ENCODE results near the gene ACAP1. TPM values are rescaled to one million over a fixed set of nuclear protein-coding genes. Genes with fewer than 3 reads are reported as not detected.
A peak's percentile ranks its signal among the peaks of the same experiment; 100 is the strongest.
"Not testable (repeated sequence)": the region's sequence is repeated elsewhere in the genome, so short reads cannot be mapped to it uniquely, and the experiment has no call there.

Gene ACAP1
- total RNA-seq, 5 donors from 2014 or later (not counting 1 experiment from before 2014, with no cell fraction given): 531 to 781 (median 649) TPM

- no peak for DNase-seq
- no peaks in the 10 kb centered on the region for H3K27me3 ChIP-seq (replicated peaks in 1 of 2; ENCODE audit: control insufficient read depth in 2 of 2, extremely low read depth in 1 of 2, insufficient read depth in 2 of 2, low read length in 1 of 2)
- peaks cover 14 to 65% of the 10 kb centered on the region in 2 experiments for H3K4me1 ChIP-seq (ENCODE audit: control insufficient read depth in 1 of 2, extremely low read depth in 1 of 2, insufficient read depth in 2 of 2, low read length in 2 of 2)
- CTCF ChIA-PET: no interaction called here
- Mint-ChIP-seq H3K36me3 (no peaks in the 10 kb centered on the region), H3K27ac (peak overlapping the region; percentile 63 to 98), H3K9me3 (no peaks in the 10 kb centered on the region), H3K4me3 (peak overlapping the region; percentile 94 to 95 (median 94)), H3K4me1 (peaks cover 47 to 59% (median 56%) of the 10 kb centered on the region in 3 donors), H3K27me3 (no peaks in the 10 kb centered on the region)
- H3K9me3 ChIP-seq: no peaks in the 10 kb centered on the region
- peak overlapping the region; percentile 90 for H3K27ac ChIP-seq (ENCODE audit: low read length)
- WGBS (ENCODE audit: insufficient coverage): 79% methylated on average over 11 of the region's 13 CpGs
- peak overlapping the region; percentile 36 to 99 for H3K4me3 ChIP-seq (ENCODE audit: control insufficient read depth in 1 of 2, extremely low read depth in 1 of 2, low read length in 1 of 2)
- POLR2A ChIA-PET: interaction anchor here in 1 of 2 donors (1.1 kb wide), 1 partner anchor 20 kb away, joined by 3 read pairs; no protein-coding TSS in a partner anchor
- H3K36me3 ChIP-seq (ENCODE audit: control insufficient read depth in 2 of 2, extremely low read depth in 1 of 2, insufficient read depth in 1 of 2, low read length in 1 of 2): peaks cover 5 to 15% of the 10 kb centered on the region in 2 donors
- no peak for ATAC-seq (replicated peaks in 1 of 4)
Measured at GRCh38 chr17:7330638-7331015, 5.7 kb upstream of the ACAP1 start.

DNA sequence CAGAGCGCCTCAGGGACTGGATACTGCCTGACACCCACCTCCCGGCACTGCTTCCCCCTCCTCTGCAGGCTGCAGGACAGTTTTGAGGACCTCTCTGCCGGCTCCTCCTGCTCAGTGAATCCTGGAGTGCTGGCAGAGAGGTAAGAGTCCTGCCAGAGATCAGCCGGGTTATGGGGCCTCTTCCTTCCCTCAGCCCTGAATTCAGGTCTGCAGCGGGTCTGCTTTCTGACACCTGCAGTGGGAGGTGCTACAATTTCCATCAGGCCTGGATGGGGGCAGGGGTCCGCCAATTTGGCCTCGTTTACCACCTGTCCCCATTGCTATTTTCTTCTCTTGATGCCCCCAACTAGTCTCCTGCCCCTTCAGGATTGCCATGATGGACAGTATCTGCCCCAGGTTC is 4.2 kb upstream of the ACAP1 start:
- Histone ChIP-seq H3K36me3 (ENCODE audit: control insufficient read depth in 2 of 2, extremely low read depth in 1 of 2, insufficient read depth in 1 of 2, low read length in 1 of 2) (peaks cover 1% of the 10 kb centered on the region in 2 donors), H3K4me1 (ENCODE audit: control insufficient read depth in 1 of 2, extremely low read depth in 1 of 2, insufficient read depth in 2 of 2, low read length in 2 of 2) (peaks cover 19 to 75% of the 10 kb centered on the region in 2 experiments), H3K27me3 (replicated peaks in 1 of 2; ENCODE audit: control insufficient read depth in 2 of 2, extremely low read depth in 1 of 2, insufficient read depth in 2 of 2, low read length in 1 of 2) (no peaks in the 10 kb centered on the region), H3K9me3 (no peaks in the 10 kb centered on the region), H3K4me3 (ENCODE audit: control insufficient read depth in 1 of 2, extremely low read depth in 1 of 2, low read length in 1 of 2) (peak overlapping the region in 1 of 2 donors; percentile 49), H3K27ac (ENCODE audit: low read length) (peak overlapping the region; percentile 47)
- ATAC-seq (replicated peaks in 1 of 4) (no peak), DNase-seq (no peak)
- Mint-ChIP-seq H3K9me3 (no peaks in the 10 kb centered on the region), H3K27ac (peak overlapping the region; percentile 89 to 94), H3K4me1 (peaks cover 55 to 67% (median 65%) of the 10 kb centered on the region in 3 donors), H3K27me3 (no peaks in the 10 kb centered on the region), H3K4me3 (peak overlapping the region; percentile 37 to 94 (median 56)), H3K36me3 (peaks cover 3% of the 10 kb centered on the region)
- ChIA-PET CTCF (no interaction called here), POLR2A (interaction anchor here in 1 of 2 donors (0.5 kb wide), 1 partner anchor 65 kb away, joined by 3 read pairs; no protein-coding TSS in a partner anchor)
- WGBS (ENCODE audit: insufficient coverage): 14% methylated on average over 3 of the region's 7 CpGs

DNA sequence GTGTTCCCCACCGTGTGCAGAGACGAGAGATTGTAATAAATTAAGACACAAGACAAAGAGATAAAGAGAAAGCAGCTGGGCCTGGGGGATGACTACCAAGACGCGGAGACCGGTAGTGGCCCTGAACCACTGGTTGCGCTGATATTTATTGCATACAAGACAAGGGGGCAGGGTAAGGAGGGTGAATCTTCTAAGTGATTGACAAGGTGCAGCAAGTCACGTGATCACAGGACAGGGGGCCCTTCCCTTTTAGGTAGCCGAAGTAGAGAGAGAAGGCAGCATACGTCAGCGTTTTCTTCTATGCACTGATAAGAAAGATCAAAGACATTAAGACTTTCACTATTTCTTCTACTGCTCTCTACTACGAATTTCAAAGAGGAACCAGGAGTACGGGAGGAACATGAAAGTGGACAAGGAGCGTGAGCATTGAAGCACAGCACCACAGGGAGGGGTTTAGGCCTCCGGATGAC is 3.7 kb upstream of the ACAP1 start:
- H3K27me3 ChIP-seq (replicated peaks in 1 of 2; ENCODE audit: control insufficient read depth in 2 of 2, extremely low read depth in 1 of 2, insufficient read depth in 2 of 2, low read length in 1 of 2); H3K36me3 Mint-ChIP-seq; H3K27me3 Mint-ChIP-seq; POLR2A ChIA-PET; H3K36me3 ChIP-seq (ENCODE audit: control insufficient read depth in 2 of 2, extremely low read depth in 1 of 2, insufficient read depth in 1 of 2, low read length in 1 of 2); H3K9me3 Mint-ChIP-seq; ATAC-seq (replicated peaks in 1 of 4); H3K9me3 ChIP-seq: not testable (repeated sequence)
- peaks cover 19 to 77% of the 10 kb centered on the region in 2 experiments for H3K4me1 ChIP-seq (ENCODE audit: control insufficient read depth in 1 of 2, extremely low read depth in 1 of 2, insufficient read depth in 2 of 2, low read length in 2 of 2)
- H3K27ac ChIP-seq (ENCODE audit: low read length): peak overlapping the region; percentile 47
- WGBS (ENCODE audit: insufficient coverage): no CpG with 5 or more reads among the region's 14 CpGs
- Mint-ChIP-seq H3K27ac (peak overlapping the region; percentile 89 to 94), H3K4me3 (peak overlapping the region; percentile 37 to 94 (median 56)), H3K4me1 (peaks cover 58 to 72% (median 68%) of the 10 kb centered on the region in 3 donors)
- DNase-seq: peak in 20 of 35 experiments; percentile 28 to 71 (median 50)
- CTCF ChIA-PET: interaction anchor here in 1 of 2 donors (0.8 kb wide), 1 partner anchor 8 kb away, joined by 8 read pairs; no protein-coding TSS in a partner anchor
- peak overlapping the region in 1 of 2 donors; percentile 49 for H3K4me3 ChIP-seq (ENCODE audit: control insufficient read depth in 1 of 2, extremely low read depth in 1 of 2, low read length in 1 of 2)

- no peak for DNase-seq
- no peaks in the 10 kb centered on the region for H3K27me3 Mint-ChIP-seq
- 100% methylated on average over 1 of the region's 3 CpGs for WGBS (ENCODE audit: insufficient coverage)
Measured at GRCh38 chr17:7334938-7335538, 1.3 kb upstream of the ACAP1 start.

DNA sequence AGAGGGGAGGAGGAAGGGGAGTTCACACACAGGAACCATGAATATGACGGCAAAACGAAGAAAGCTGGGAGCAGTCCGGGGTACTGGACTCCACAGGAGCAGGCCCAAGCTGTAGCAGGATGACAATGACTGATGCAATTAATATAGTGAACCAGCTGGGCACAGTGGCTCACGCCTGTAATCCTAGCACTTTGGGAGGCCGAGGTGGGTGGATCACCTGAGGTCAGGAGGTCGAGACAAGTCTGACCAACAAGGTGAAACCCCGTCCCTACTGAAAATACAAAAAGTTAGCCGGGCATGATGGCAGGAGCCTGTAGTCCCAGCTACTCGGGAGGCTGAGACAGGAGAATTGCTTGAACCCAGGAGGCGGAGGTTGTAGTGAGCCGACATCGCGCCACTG is 564 bp upstream of the ACAP1 start:
- WGBS (ENCODE audit: insufficient coverage): 67% methylated on average over 8 of the region's 13 CpGs
- not testable (repeated sequence) for H3K27me3 Mint-ChIP-seq; H3K9me3 ChIP-seq; H3K9me3 Mint-ChIP-seq; DNase-seq; H3K27me3 ChIP-seq (replicated peaks in 1 of 2; ENCODE audit: control insufficient read depth in 2 of 2, extremely low read depth in 1 of 2, insufficient read depth in 2 of 2, low read length in 1 of 2); ATAC-seq (replicated peaks in 1 of 4)
- peak overlapping the region in 1 of 2 donors; percentile 78 for H3K4me3 ChIP-seq (ENCODE audit: control insufficient read depth in 1 of 2, extremely low read depth in 1 of 2, low read length in 1 of 2)
- ChIA-PET POLR2A (interaction anchor here in 1 of 2 donors (1.0 kb wide), 1 partner anchor 34 kb away, joined by 4 read pairs; no protein-coding TSS in a partner anchor), CTCF (interaction anchor here (0.5 to 1.5 kb wide), 9 partner anchors 13 to 425 kb away, joined by 3 to 5 read pairs (median 3); no protein-coding TSS in a partner anchor)
- H3K4me1 ChIP-seq (ENCODE audit: control insufficient read depth in 1 of 2, extremely low read depth in 1 of 2, insufficient read depth in 2 of 2, low read length in 2 of 2): peaks cover 19 to 82% of the 10 kb centered on the region in 2 experiments
- H3K36me3 ChIP-seq (ENCODE audit: control insufficient read depth in 2 of 2, extremely low read depth in 1 of 2, insufficient read depth in 1 of 2, low read length in 1 of 2): peaks cover 0 to 26% of the 10 kb centered on the region in 2 donors
- Mint-ChIP-seq H3K36me3 (peaks cover 12% of the 10 kb centered on the region), H3K4me3 (peak overlapping the region; percentile 93 to 98 (median 93)), H3K4me1 (peaks cover 52 to 68% (median 63%) of the 10 kb centered on the region in 3 donors), H3K27ac (peak overlapping the region; percentile 99 to 100)
- H3K27ac ChIP-seq (ENCODE audit: low read length): peak overlapping the region; percentile 72

More at GRCh38 chr17:7334938-7335538, 1.3 kb upstream of the ACAP1 start:
- ChIA-PET CTCF (interaction anchor here in 1 of 2 donors (0.7 kb wide), 1 partner anchor 100 kb away, joined by 3 read pairs; no protein-coding TSS in a partner anchor), POLR2A (interaction anchor here in 1 of 2 donors (0.8 kb wide), 1 partner anchor 350 kb away, joined by 3 read pairs; no protein-coding TSS in a partner anchor)
- no peaks in the 10 kb centered on the region for H3K27me3 ChIP-seq (replicated peaks in 1 of 2; ENCODE audit: control insufficient read depth in 2 of 2, extremely low read depth in 1 of 2, insufficient read depth in 2 of 2, low read length in 1 of 2)
- no peaks in the 10 kb centered on the region for H3K9me3 ChIP-seq
- H3K4me3 Mint-ChIP-seq: peak overlapping the region; percentile 43 to 98 (median 93)
- H3K36me3 Mint-ChIP-seq: peaks cover 12% of the 10 kb centered on the region
- no peak for ATAC-seq (replicated peaks in 1 of 4)
- peaks cover 0 to 20% of the 10 kb centered on the region in 2 donors for H3K36me3 ChIP-seq (ENCODE audit: control insufficient read depth in 2 of 2, extremely low read depth in 1 of 2, insufficient read depth in 1 of 2, low read length in 1 of 2)
- H3K4me3 ChIP-seq (ENCODE audit: control insufficient read depth in 1 of 2, extremely low read depth in 1 of 2, low read length in 1 of 2): no peak overlapping the region
- peaks cover 19 to 87% of the 10 kb centered on the region in 2 experiments for H3K4me1 ChIP-seq (ENCODE audit: control insufficient read depth in 1 of 2, extremely low read depth in 1 of 2, insufficient read depth in 2 of 2, low read length in 2 of 2)
- no peaks in the 10 kb centered on the region for H3K9me3 Mint-ChIP-seq
- peak overlapping the region; percentile 99 to 100 for H3K27ac Mint-ChIP-seq
- peaks cover 51 to 66% (median 64%) of the 10 kb centered on the region in 3 donors for H3K4me1 Mint-ChIP-seq
- H3K27ac ChIP-seq (ENCODE audit: low read length): peak overlapping the region; percentile 72

DNA sequence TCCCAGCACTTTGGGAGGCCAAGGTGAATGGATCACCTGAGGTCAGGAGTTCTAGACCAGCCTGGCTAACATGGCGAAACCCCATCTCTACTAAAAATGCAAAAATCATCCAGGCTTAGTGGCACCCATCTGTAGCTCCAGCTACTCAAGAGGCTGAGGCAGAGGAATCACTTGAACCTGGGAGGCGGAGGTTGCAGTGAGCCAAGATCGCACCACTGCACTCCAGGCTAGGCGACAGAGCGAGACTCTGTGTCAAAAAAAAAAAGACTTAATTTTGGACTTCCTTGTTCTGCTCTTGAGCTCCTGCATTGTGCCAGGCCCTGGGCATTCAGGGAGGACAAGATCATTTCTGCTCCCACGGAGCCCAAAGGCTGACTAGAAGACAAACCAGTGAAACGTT is 1.3 kb downstream of the ACAP1 start:
- ChIA-PET CTCF (interaction anchor here (0.7 to 2.3 kb wide), 3 partner anchors 11 to 106 kb away, joined by 4 to 5 read pairs (median 5); no protein-coding TSS in a partner anchor), POLR2A (interaction anchor here in 1 of 2 donors (0.6 kb wide), 1 partner anchor 16 kb away, joined by 3 read pairs; no protein-coding TSS in a partner anchor)
- peak overlapping the region; percentile 78 to 93 for H3K4me3 ChIP-seq (ENCODE audit: control insufficient read depth in 1 of 2, extremely low read depth in 1 of 2, low read length in 1 of 2)
- H3K27me3 Mint-ChIP-seq; H3K9me3 ChIP-seq; H3K9me3 Mint-ChIP-seq; ATAC-seq (replicated peaks in 1 of 4); H3K27me3 ChIP-seq (replicated peaks in 1 of 2; ENCODE audit: control insufficient read depth in 2 of 2, extremely low read depth in 1 of 2, insufficient read depth in 2 of 2, low read length in 1 of 2); DNase-seq: not testable (repeated sequence)
- H3K36me3 ChIP-seq (ENCODE audit: control insufficient read depth in 2 of 2, extremely low read depth in 1 of 2, insufficient read depth in 1 of 2, low read length in 1 of 2): peaks cover 0 to 44% of the 10 kb centered on the region in 2 donors
- 5% methylated on average over 5 of the region's 7 CpGs for WGBS (ENCODE audit: insufficient coverage)
- Mint-ChIP-seq H3K27ac (peak overlapping the region; percentile 99 to 100), H3K4me1 (peaks cover 47 to 65% (median 63%) of the 10 kb centered on the region in 3 donors), H3K4me3 (peak overlapping the region; percentile 93 to 98 (median 93)), H3K36me3 (peaks cover 17% of the 10 kb centered on the region)
- peaks cover 10 to 85% of the 10 kb centered on the region in 2 experiments for H3K4me1 ChIP-seq (ENCODE audit: control insufficient read depth in 1 of 2, extremely low read depth in 1 of 2, insufficient read depth in 2 of 2, low read length in 2 of 2)
- H3K27ac ChIP-seq (ENCODE audit: low read length): peak overlapping the region; percentile 72

Measured in T-cell (primary cell).